ENCODE data around the gene BASP1. TPM values are rescaled to one million over a fixed set of nuclear protein-coding genes. Genes with fewer than 3 reads are reported as not detected.
A peak's percentile ranks its signal among the peaks of the same experiment; 100 is the strongest.

The BASP1 gene
- total and polyA plus RNA-seq, 10 of the 15 experiments (the other 5 are each of a cell fraction or from before 2014, with no cell fraction given), result 27.3 to 190 (median 102) TPM

- TF ChIP-seq, protein P1, sequence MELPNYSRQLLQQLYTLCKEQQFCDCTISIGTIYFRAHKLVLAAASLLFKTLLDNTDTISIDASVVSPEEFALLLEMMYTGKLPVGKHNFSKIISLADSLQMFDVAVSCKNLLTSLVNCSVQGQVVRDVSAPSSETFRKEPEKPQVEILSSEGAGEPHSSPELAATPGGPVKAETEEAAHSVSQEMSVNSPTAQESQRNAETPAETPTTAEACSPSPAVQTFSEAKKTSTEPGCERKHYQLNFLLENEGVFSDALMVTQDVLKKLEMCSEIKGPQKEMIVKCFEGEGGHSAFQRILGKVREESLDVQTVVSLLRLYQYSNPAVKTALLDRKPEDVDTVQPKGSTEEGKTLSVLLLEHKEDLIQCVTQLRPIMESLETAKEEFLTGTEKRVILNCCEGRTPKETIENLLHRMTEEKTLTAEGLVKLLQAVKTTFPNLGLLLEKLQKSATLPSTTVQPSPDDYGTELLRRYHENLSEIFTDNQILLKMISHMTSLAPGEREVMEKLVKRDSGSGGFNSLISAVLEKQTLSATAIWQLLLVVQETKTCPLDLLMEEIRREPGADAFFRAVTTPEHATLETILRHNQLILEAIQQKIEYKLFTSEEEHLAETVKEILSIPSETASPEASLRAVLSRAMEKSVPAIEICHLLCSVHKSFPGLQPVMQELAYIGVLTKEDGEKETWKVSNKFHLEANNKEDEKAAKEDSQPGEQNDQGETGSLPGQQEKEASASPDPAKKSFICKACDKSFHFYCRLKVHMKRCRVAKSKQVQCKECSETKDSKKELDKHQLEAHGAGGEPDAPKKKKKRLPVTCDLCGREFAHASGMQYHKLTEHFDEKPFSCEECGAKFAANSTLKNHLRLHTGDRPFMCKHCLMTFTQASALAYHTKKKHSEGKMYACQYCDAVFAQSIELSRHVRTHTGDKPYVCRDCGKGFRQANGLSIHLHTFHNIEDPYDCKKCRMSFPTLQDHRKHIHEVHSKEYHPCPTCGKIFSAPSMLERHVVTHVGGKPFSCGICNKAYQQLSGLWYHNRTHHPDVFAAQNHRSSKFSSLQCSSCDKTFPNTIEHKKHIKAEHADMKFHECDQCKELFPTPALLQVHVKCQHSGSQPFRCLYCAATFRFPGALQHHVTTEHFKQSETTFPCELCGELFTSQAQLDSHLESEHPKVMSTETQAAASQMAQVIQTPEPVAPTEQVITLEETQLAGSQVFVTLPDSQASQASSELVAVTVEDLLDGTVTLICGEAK (IDR thresholded peaks at IDR 0.05; ENCODE audit: borderline replicate concordance), result no peak
- TF ChIP-seq SIN3A (IDR thresholded peaks at IDR 0.05; ENCODE audit: low read depth, low read length) (no peak), PML (IDR thresholded peaks at IDR 0.05; ENCODE audit: low read length) (no peak), ZBTB4 (CRISPR knock-in tag; IDR thresholded peaks at IDR 0.05) (no peak), GABPA (IDR thresholded peaks at IDR 0.05; ENCODE audit: low read depth) (no peak), CHD4 (IDR thresholded peaks at IDR 0.05) (no peak), EED (IDR thresholded peaks at IDR 0.05; ENCODE audit: low read depth) (0 out of 2 replicates have a peak, but pooled peaks have one; percentile 34), ZZZ3 (IDR thresholded peaks at IDR 0.05; ENCODE audit: control insufficient read depth, insufficient read length, low read depth) (no peak), MXI1 (IDR thresholded peaks at IDR 0.05; ENCODE audit: low read depth, low read length) (no peak), KAT2A (conservative IDR thresholded peaks at IDR 0.05; ENCODE audit: control insufficient read depth, low read depth, low read length) (no peak), CBX5 (IDR thresholded peaks at IDR 0.05; ENCODE audit: low read depth) (no peak), ZNF622 (IDR thresholded peaks at IDR 0.05) (no peak), IRF4 (IDR thresholded peaks at IDR 0.05; ENCODE audit: low read depth, low read length) (no peak), IKZF2 (IDR thresholded peaks at IDR 0.05) (peak; percentile 68 to 78), STAT3 (IDR thresholded peaks at IDR 0.05; ENCODE audit: low read depth, low read length) (no peak)
- TF ChIP-seq, protein P2, sequence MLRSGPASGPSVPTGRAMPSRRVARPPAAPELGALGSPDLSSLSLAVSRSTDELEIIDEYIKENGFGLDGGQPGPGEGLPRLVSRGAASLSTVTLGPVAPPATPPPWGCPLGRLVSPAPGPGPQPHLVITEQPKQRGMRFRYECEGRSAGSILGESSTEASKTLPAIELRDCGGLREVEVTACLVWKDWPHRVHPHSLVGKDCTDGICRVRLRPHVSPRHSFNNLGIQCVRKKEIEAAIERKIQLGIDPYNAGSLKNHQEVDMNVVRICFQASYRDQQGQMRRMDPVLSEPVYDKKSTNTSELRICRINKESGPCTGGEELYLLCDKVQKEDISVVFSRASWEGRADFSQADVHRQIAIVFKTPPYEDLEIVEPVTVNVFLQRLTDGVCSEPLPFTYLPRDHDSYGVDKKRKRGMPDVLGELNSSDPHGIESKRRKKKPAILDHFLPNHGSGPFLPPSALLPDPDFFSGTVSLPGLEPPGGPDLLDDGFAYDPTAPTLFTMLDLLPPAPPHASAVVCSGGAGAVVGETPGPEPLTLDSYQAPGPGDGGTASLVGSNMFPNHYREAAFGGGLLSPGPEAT (IDR thresholded peaks at IDR 0.05; ENCODE audit: low read depth), result peak; percentile 70
- TF ChIP-seq, protein P3, sequence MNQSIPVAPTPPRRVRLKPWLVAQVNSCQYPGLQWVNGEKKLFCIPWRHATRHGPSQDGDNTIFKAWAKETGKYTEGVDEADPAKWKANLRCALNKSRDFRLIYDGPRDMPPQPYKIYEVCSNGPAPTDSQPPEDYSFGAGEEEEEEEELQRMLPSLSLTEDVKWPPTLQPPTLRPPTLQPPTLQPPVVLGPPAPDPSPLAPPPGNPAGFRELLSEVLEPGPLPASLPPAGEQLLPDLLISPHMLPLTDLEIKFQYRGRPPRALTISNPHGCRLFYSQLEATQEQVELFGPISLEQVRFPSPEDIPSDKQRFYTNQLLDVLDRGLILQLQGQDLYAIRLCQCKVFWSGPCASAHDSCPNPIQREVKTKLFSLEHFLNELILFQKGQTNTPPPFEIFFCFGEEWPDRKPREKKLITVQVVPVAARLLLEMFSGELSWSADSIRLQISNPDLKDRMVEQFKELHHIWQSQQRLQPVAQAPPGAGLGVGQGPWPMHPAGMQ (IDR thresholded peaks at IDR 0.05; ENCODE audit: borderline replicate concordance), result no peak
Observed at GRCh38 chr5:17314907-17315471, 97.6 kb downstream of the BASP1 start (continued).
